Tibial artery (tissue), 4 donors: ENCODE measurements around the gene ZNF90.
A peak's percentile ranks its signal among the peaks of the same experiment; 100 is the strongest.

Source experiments
- DNase-seq, 2 donors: peaks; one replicate each; pipeline ENCODE4 v3.0.0-alpha.2; 2019
- H3K27ac ChIP-seq, 2 donors: fragments of 200-600 bp; sonication (generic) in 1 of 2; 1 replicate in 1 of 2; 2 replicates in 1 of 2; pipeline ENCODE4 v1.5.1; 2018 to 2019; ENCODE audit warnings: mild to moderate bottlenecking in 1 of 2
- H3K27me3 ChIP-seq, 2 donors: fragments of 200-600 bp; sonication (generic) in 1 of 2; one replicate each; pipeline versions ENCODE4 v1.5.1 to v1.6.0; 2016 to 2019
- H3K36me3 ChIP-seq, 3 donors: fragments of 200-600 bp; sonication (generic) in 2 of 3; one replicate each; pipeline ENCODE4 v1.5.1; 2016 to 2019; ENCODE audit warnings: mild to moderate bottlenecking in 2 of 3
- H3K4me1 ChIP-seq, 4 donors: fragments of 200-600 bp; sonication (generic) in 2 of 4; 1 replicate in 3 of 4; 2 replicates in 1 of 4; pipeline ENCODE4 v1.5.1; 2016 to 2019
- H3K4me3 ChIP-seq, 2 donors: fragments of 200-600 bp; sonication (generic) in 1 of 2; 1 replicate in 1 of 2; 2 replicates in 1 of 2; pipeline ENCODE4 v1.5.1; 2018 to 2019; ENCODE audit warnings: mild to moderate bottlenecking in 2 of 2
- H3K9me3 ChIP-seq, 3 donors: fragments of 200-600 bp; sonication (generic) in 1 of 3; one replicate each; pipeline ENCODE4 v1.5.1; 2016 to 2019
- intact Hi-C: fragments of 100-400 bp; cut with DNase I; formaldehyde crosslinking; loops from one replicate; pipeline ENCODE4 v1.15.0; 2023; ENCODE audit warnings: low total_unique reads
- TF ChIP-seq, protein P1 (sequence below), 2 experiments: fragments of 200-600 bp in 1 of 2; fragments of 450-650 bp in 1 of 2; IDR thresholded peaks; one replicate each; pipeline ENCODE4 v1.5.1; 2017 to 2019; ENCODE audit warnings: antibody characterized with exemption in 2 of 2, mild to moderate bottlenecking in 1 of 2, moderate library complexity in 1 of 2

ZNF90 gene

DNA sequence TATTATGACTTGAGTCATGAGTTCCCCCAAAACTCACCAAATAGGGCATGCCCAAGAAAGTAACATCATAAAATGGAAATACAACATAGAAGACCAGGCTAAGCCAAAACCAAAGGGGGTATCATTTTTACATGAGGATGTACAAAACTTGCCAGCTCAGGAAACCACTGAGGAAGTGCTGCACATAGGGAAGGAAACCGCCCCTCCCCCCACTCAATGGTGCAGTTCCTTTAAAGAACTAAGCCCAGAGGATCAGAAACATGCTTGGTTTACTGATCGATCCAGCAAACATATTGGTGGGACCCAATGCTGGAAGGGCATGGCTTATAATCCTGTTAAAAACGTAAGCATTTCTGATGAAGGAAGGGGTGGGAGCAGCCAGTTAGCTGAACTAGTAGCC is 85.0 kb downstream of the ZNF90 start:
- intact Hi-C loops: no loop called here
- TF ChIP-seq, protein P1, sequence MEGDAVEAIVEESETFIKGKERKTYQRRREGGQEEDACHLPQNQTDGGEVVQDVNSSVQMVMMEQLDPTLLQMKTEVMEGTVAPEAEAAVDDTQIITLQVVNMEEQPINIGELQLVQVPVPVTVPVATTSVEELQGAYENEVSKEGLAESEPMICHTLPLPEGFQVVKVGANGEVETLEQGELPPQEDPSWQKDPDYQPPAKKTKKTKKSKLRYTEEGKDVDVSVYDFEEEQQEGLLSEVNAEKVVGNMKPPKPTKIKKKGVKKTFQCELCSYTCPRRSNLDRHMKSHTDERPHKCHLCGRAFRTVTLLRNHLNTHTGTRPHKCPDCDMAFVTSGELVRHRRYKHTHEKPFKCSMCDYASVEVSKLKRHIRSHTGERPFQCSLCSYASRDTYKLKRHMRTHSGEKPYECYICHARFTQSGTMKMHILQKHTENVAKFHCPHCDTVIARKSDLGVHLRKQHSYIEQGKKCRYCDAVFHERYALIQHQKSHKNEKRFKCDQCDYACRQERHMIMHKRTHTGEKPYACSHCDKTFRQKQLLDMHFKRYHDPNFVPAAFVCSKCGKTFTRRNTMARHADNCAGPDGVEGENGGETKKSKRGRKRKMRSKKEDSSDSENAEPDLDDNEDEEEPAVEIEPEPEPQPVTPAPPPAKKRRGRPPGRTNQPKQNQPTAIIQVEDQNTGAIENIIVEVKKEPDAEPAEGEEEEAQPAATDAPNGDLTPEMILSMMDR (IDR thresholded peaks at IDR 0.05): no peak
- no peak overlapping the region for H3K27ac ChIP-seq
- peaks cover 0 to 3% (median under 1%) of the 10 kb centered on the region in 4 donors for H3K4me1 ChIP-seq
- H3K27me3 ChIP-seq: no peaks in the 10 kb centered on the region
- no peak overlapping the region for H3K4me3 ChIP-seq
- no peaks in the 10 kb centered on the region for H3K36me3 ChIP-seq
- no peak for DNase-seq
- no peaks in the 10 kb centered on the region for H3K9me3 ChIP-seq

GRCh38 chr19:20164456-20164855 is 86.7 kb downstream of the ZNF90 start:
- no peak for DNase-seq
- no peak overlapping the region for H3K27ac ChIP-seq
- no peaks in the 10 kb centered on the region for H3K27me3 ChIP-seq
- no peaks in the 10 kb centered on the region for H3K9me3 ChIP-seq
- intact Hi-C loops: no loop called here
- TF ChIP-seq, protein P1 (IDR thresholded peaks at IDR 0.05): no peak
- no peak overlapping the region for H3K4me3 ChIP-seq
- peaks cover 0 to 12% (median 9%) of the 10 kb centered on the region in 4 donors for H3K4me1 ChIP-seq
- H3K36me3 ChIP-seq: no peaks in the 10 kb centered on the region

GRCh38 chr19:20165971-20166592 is 88.3 kb downstream of the ZNF90 start:
- TF ChIP-seq, protein P1 (IDR thresholded peaks at IDR 0.05): no peak
- no peak for DNase-seq
- intact Hi-C loops: loop anchor here (5.0 kb wide), 2 partner anchors 129 to 434 kb away; partner anchors contain the start of genes ZNF14 and ZNF682
- no peak overlapping the region for H3K4me3 ChIP-seq
- no peaks in the 10 kb centered on the region for H3K9me3 ChIP-seq
- peak overlapping the region in 1 of 2 donors; percentile 74 for H3K27ac ChIP-seq
- peaks cover 0 to 2% (median 2%) of the 10 kb centered on the region in 3 donors for H3K36me3 ChIP-seq
- H3K27me3 ChIP-seq: no peaks in the 10 kb centered on the region
- H3K4me1 ChIP-seq: peaks cover 0 to 12% (median 9%) of the 10 kb centered on the region in 4 donors

GRCh38 chr19:20167020-20167644 is 89.3 kb downstream of the ZNF90 start, which contains the start of gene ZNF486:
ZNF486 (plus strand) TSS chr19:20167214; CDS start chr19:20167331, 117 bp downstream.
- Histone ChIP-seq H3K27me3 (no peaks in the 10 kb centered on the region), H3K9me3 (no peaks in the 10 kb centered on the region), H3K36me3 (peaks cover 0 to 13% (median 12%) of the 10 kb centered on the region in 3 donors), H3K27ac (peak within 1 kb of the TSS; percentile 74 to 79), H3K4me1 (peaks cover 0 to 12% (median 9%) of the 10 kb centered on the region in 4 donors), H3K4me3 (peak within 1 kb of the TSS; percentile 71 to 86)
- peak; percentile 98 to 99 for DNase-seq
- TF ChIP-seq, protein P1 (IDR thresholded peaks at IDR 0.05): no peak
- intact Hi-C loops: loop anchor here (5.0 kb wide), 2 partner anchors 130 to 435 kb away; partner anchors contain the start of genes ZNF14 and ZNF682

- peaks cover 0 to 12% (median 9%) of the 10 kb centered on the region in 4 donors for H3K4me1 ChIP-seq
- H3K36me3 ChIP-seq: peaks cover 0 to 18% (median 13%) of the 10 kb centered on the region in 3 donors
- H3K4me3 ChIP-seq: peak overlapping the region; percentile 71 to 86
- TF ChIP-seq, protein P1 (IDR thresholded peaks at IDR 0.05): no peak
- intact Hi-C loops: loop anchor here (5.0 kb wide), 2 partner anchors 130 to 435 kb away; partner anchors contain the start of genes ZNF14 and ZNF682
- no peaks in the 10 kb centered on the region for H3K27me3 ChIP-seq
- peak overlapping the region; percentile 74 to 79 for H3K27ac ChIP-seq
- DNase-seq: no peak
- no peaks in the 10 kb centered on the region for H3K9me3 ChIP-seq
Measured at GRCh38 chr19:20167651-20168122, 89.9 kb downstream of the ZNF90 start.
